SK-N-MC (cell line): Measurements from ENCODE around the gene FHIT.

ENCODE experiments used
- EZH2 ChIP-seq: fragments of 200-600 bp; sonication (generic); IDR thresholded peaks from one replicate; pipeline ENCODE4 v1.6.1; 2017; ENCODE audit warnings: antibody characterized with exemption
- POLR2AphosphoS5 ChIP-seq: IDR thresholded peaks from 2 replicates; pipeline ENCODE4 v1.6.1; 2012; ENCODE audit warnings: mild to moderate bottlenecking, low read depth, low read length, borderline replicate concordance

DNA sequence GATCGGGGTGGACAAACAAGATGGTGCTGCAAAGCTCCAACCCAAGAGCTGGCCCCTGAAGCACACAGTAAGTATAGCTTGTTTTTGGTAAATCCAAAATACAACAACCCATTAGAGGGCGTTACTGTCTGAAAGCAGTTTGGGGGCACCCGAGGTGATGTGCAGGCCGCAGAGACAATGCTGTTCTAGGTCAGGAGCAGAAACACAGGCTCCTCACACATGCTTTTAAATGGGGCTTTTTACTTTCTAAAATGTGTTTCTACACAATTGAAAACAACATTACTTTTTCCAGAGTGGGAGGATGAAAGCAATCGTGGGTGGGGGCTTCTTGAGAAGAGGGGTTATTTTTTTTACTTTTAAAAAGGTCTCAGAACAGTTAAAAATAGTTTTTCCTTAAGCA is 1172.2 kb downstream of the FHIT start:
- TF ChIP-seq EZH2 (no peak), POLR2AphosphoS5 (no peak)
